Renal pelvis (tissue), 3 donors: ENCODE measurements around the gene PHLDB1. TPM values are rescaled to one million over a fixed set of nuclear protein-coding genes. Genes with fewer than 3 reads are reported as not detected.

Source experiments
- polyA plus RNA-seq, 3 donors: library from polyadenylated mRNA; unstranded; fragments of 120-200 nt; gene quantifications; one replicate each; pipeline ENCODE4 v1.2.1, GENCODE V29; 2013; ENCODE audit not compliant: insufficient read length in 3 of 3

The PHLDB1 gene
- polyA plus RNA-seq, 3 donors: 124 to 204 (median 185) TPM

Other genes with a start within 250 kb of the PHLDB1 start
- 10 to 100 TPM; 34.5 to 50.0 (median 48.0) TPM for gene UBE4A, start 248.0 kb upstream of the PHLDB1 start, polyA plus RNA-seq
- gene ATP5MG, start 206.0 kb upstream of the PHLDB1 start, polyA plus RNA-seq: 100 to 1,000 TPM; 417 to 493 (median 431) TPM
- 10 to 100 TPM; 41.5 to 54.5 (median 52.9) TPM for gene KMT2A, start 171.1 kb upstream of the PHLDB1 start, polyA plus RNA-seq
- 1 to 10 TPM; 1.8 to 2.9 (median 2.6) TPM for gene TTC36, start 80.1 kb upstream of the PHLDB1 start, polyA plus RNA-seq
- gene TMEM25, start 76.4 kb upstream of the PHLDB1 start, polyA plus RNA-seq: 10 to 100 TPM; 31.7 to 42.8 (median 33.9) TPM
- 10 to 100 TPM; 43.7 to 54.2 (median 47.7) TPM for gene IFT46, start 41.7 kb upstream of the PHLDB1 start, polyA plus RNA-seq
- gene ARCN1, start 35.2 kb upstream of the PHLDB1 start, polyA plus RNA-seq: 100 to 1,000 TPM; 152 to 180 (median 176) TPM
- gene TREH, start 72.0 kb downstream of the PHLDB1 start, polyA plus RNA-seq: 1 to 10 TPM in 2 of 3 donors, under 1 TPM in 1; 0.41 to 3.0 (median 2.6) TPM
- 100 to 1,000 TPM; 112 to 142 (median 136) TPM for gene DDX6, start 183.5 kb downstream of the PHLDB1 start, polyA plus RNA-seq